Glutamatergic neuron (in vitro differentiated cells): ENCODE results near the gene OR2T2. TPM values are rescaled to one million over a fixed set of nuclear protein-coding genes. Genes with fewer than 3 reads are reported as not detected.
"Not testable (repeated sequence)": the region's sequence is repeated elsewhere in the genome, so short reads cannot be mapped to it uniquely, and the experiment has no call there.

Source experiments
- DNase-seq: peaks from one replicate; pipeline ENCODE4 v3.0.0; 2022
- H3K27ac Mint-ChIP-seq: one replicate; pipeline ENCODE4 v1.8.0; 2020; ENCODE audit warnings: mild to moderate bottlenecking, mixed read lengths, inconsistent platforms; ENCODE audit not compliant: unreplicated experiment
- H3K27me3 Mint-ChIP-seq: one replicate; pipeline ENCODE4 v1.8.0; 2020; ENCODE audit warnings: mild to moderate bottlenecking, moderate library complexity, mixed read lengths, inconsistent platforms; ENCODE audit not compliant: unreplicated experiment
- H3K36me3 Mint-ChIP-seq: one replicate; pipeline ENCODE4 v1.8.0; 2020; ENCODE audit warnings: mild to moderate bottlenecking, mixed read lengths, inconsistent platforms; ENCODE audit not compliant: unreplicated experiment
- H3K4me1 Mint-ChIP-seq: one replicate; pipeline ENCODE4 v1.8.0; 2020; ENCODE audit warnings: mild to moderate bottlenecking, low read depth, mixed read lengths, inconsistent platforms; ENCODE audit not compliant: unreplicated experiment
- H3K4me3 Mint-ChIP-seq: one replicate; pipeline ENCODE4 v1.8.0; 2020; ENCODE audit warnings: mild to moderate bottlenecking, mixed read lengths, inconsistent platforms; ENCODE audit not compliant: unreplicated experiment
- H3K9me3 Mint-ChIP-seq: one replicate; pipeline ENCODE4 v1.8.0; 2020; ENCODE audit warnings: mild to moderate bottlenecking, moderate library complexity, mixed read lengths, inconsistent platforms; ENCODE audit not compliant: unreplicated experiment
- CTCF ChIP-seq: fragments of 200-600 bp; sonication (generic); IDR thresholded peaks from one replicate; pipeline ENCODE4 v1.5.0; 2021; ENCODE audit not compliant: partially characterized antibody, unreplicated experiment
- long read RNA-seq: library from polyadenylated mRNA; unstranded; transcript quantifications from one replicate; pipeline ENCODE4 v2.0.0, GENCODE V29; 2020; ENCODE audit not compliant: unreplicated experiment
- total RNA-seq: library from RNA; stranded (reverse); fragmentation: NEBNext Ultra II Directional; extraction: Animal tissue kit (Norgen Biotek cat#: 25700); gene quantifications from one replicate; pipeline ENCODE4 v1.2.1, GENCODE V29; 2021; ENCODE audit not compliant: unreplicated experiment

The OR2T2 gene, protein sequence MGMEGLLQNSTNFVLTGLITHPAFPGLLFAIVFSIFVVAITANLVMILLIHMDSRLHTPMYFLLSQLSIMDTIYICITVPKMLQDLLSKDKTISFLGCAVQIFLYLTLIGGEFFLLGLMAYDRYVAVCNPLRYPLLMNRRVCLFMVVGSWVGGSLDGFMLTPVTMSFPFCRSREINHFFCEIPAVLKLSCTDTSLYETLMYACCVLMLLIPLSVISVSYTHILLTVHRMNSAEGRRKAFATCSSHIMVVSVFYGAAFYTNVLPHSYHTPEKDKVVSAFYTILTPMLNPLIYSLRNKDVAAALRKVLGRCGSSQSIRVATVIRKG
- not detected for total RNA-seq
- long read RNA-seq = 0 reads

GRCh38 chr1:248445399-248445798 lies at the start of gene OR2T2:
Gene OR2T2 (plus strand): TSS chr1:248445637. CDS start chr1:248452798, 7,161 bp downstream.
- not testable (repeated sequence) for DNase-seq, H3K27ac Mint-ChIP-seq, H3K27me3 Mint-ChIP-seq, H3K4me1 Mint-ChIP-seq, H3K36me3 Mint-ChIP-seq, H3K4me3 Mint-ChIP-seq, H3K9me3 Mint-ChIP-seq

DNA sequence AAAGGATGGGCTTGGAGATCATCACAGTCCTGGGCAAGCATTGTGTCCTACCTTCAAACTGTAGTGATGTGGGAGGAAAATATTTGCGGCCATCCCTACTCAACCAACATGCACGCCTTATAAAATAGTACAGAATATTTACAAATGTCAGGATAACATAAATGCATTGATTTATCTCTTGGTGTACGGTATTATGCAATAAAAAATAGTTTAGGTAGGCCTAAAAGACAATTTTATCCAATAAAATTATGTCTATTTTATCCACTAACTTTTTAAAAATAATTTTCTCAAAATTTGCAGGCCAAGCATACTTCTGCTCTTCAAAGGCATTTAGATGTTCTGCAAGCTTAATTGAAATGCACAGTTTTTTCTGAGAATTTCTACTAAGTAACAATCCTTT lies 42.7 kb upstream of the OR2T2 start, which contains the start of gene OR2T1:
OR2T1 (plus strand) TSS at position 301 of the 400 bp plus-strand sequence. CDS start 3,100 bp downstream, outside the sequence.
- DNase-seq = no peak
- H3K27me3 Mint-ChIP-seq = peaks cover 2% of the 10 kb centered on the region
- H3K27ac Mint-ChIP-seq = no peak within 1 kb of the TSS
- H3K4me3 Mint-ChIP-seq = no peak within 1 kb of the TSS
- no peaks in the 10 kb centered on the region for H3K4me1 Mint-ChIP-seq
- no peak for TF ChIP-seq CTCF
- peaks cover 15% of the 10 kb centered on the region for H3K9me3 Mint-ChIP-seq
- H3K36me3 Mint-ChIP-seq = peaks cover 11% of the 10 kb centered on the region

DNA sequence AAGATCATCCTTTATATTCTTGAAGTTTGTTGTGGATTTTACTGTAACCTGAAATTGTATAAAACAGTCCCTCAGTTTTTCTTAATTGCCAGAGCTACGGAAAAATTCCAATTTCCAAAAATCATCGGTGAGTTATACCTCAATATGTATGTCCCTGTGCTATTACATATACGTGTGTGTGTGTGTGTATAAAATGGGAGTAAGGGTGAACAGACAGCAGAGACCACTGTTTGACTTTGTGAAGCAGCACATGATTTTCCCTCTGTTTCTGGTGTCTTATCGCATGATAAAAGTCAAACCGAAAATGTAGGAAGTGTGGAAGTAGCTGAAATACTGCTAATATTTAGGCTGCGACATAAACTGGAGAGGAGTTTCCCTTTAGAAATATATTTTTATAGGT lies 41.4 kb upstream of the OR2T2 start:
- DNase-seq = no peak
- H3K9me3 Mint-ChIP-seq = peaks cover 14% of the 10 kb centered on the region

DNA sequence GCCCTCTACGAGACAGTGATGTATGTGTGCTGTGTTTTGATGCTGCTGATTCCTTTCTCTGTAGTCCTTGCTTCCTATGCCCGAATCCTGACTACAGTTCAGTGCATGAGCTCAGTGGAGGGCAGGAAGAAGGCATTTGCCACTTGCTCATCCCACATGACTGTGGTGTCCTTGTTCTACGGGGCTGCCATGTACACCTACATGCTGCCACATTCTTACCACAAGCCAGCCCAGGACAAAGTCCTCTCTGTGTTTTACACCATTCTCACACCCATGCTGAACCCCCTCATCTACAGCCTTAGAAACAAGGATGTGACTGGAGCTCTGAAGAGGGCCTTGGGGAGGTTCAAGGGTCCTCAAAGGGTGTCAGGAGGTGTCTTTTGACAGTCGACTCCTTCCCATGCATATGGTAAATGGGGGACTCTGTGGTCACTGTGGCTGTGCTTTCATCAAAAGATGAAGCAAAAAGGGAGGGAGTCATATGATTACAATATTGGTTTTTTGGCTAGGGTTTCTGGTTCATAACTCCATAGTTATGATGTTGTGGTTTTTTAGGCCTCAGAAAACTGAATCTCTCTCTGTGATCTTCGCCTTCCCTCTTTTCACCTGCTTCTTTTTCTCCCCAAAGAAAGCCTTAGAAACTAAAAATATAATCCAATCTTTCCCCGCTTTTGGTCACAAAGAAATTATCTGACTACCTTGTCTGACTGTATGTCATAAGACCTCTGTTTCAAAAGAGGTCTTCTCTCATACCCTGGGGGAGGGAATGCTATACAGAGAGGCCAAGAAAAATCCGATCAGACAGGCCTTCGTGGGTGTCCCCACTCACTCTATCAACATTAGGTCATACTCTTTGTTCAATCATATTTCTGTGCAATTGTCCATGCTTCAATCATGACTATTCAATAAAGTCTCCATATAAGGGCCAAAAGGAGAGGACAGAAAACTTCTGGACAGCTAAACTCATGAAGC lies 38.4 kb upstream of the OR2T2 start:
- Mint-ChIP-seq H3K9me3 (peaks cover 23% of the 10 kb centered on the region), H3K27ac (no peak overlapping the region), H3K4me1 (no peaks in the 10 kb centered on the region), H3K4me3 (no peak overlapping the region), H3K36me3 (peaks cover 11% of the 10 kb centered on the region), H3K27me3 (peaks cover 6% of the 10 kb centered on the region)
- no peak for DNase-seq
- TF ChIP-seq CTCF = no peak

More for the DNA sequence above, 41.4 kb upstream of the OR2T2 start:
- no peak for TF ChIP-seq CTCF
- no peaks in the 10 kb centered on the region for H3K4me1 Mint-ChIP-seq
- peaks cover 2% of the 10 kb centered on the region for H3K27me3 Mint-ChIP-seq
- no peak overlapping the region for H3K27ac Mint-ChIP-seq
- H3K4me3 Mint-ChIP-seq = no peak overlapping the region
- H3K36me3 Mint-ChIP-seq = peaks cover 11% of the 10 kb centered on the region

DNA sequence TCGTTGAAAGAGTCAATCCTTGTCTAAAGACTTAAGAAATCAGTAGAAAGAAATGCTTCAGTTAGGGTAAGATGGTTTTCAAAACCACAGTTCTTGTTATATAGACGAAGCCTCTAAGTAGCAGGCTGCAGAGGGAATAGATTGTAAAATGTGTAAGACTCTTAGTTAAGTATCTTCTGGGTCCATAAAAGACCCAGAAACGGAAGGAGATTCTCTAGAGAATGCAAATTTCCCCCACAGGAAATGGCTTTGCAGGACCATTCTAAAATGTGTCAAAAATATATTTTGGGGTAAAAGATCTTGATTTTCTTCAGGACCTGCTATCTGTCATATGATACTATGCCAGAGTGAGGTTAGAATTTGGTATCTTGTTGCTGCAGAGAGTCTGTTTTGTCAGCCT lies 29.2 kb upstream of the OR2T2 start:
- H3K9me3 Mint-ChIP-seq = peaks cover 8% of the 10 kb centered on the region
- no peaks in the 10 kb centered on the region for H3K36me3 Mint-ChIP-seq
- no peak overlapping the region for H3K4me3 Mint-ChIP-seq
- H3K27me3 Mint-ChIP-seq = no peaks in the 10 kb centered on the region
- H3K27ac Mint-ChIP-seq = no peak overlapping the region
- no peak for DNase-seq
- H3K4me1 Mint-ChIP-seq = no peaks in the 10 kb centered on the region
- no peak for TF ChIP-seq CTCF
